MM.1S (cell line): ENCODE results near the gene PTGDS.

Experiments
- CTCF ChIP-seq: fragments of 300-600 bp; sonication (generic); IDR thresholded peaks from 2 replicates; pipeline ENCODE4 v1.5.1; 2016; ENCODE audit warnings: antibody characterized with exemption, low read length, mixed read lengths
- EZH2 ChIP-seq: fragments of 300-600 bp; sonication (generic); optimal IDR thresholded peaks from 2 replicates; pipeline ENCODE3; 2017; ENCODE audit warnings: low read depth, mild to moderate bottlenecking, antibody characterized with exemption, low read length, mixed read lengths
- EZH2phosphoT487 ChIP-seq: fragments of 300-600 bp; sonication (generic); IDR thresholded peaks from 2 replicates; pipeline ENCODE4 v1.6.1; 2018; ENCODE audit warnings: antibody characterized with exemption, low read length

- TF ChIP-seq CTCF (no peak), EZH2 (no peak), EZH2phosphoT487 (no peak)
These were observed 18.5 kb downstream of the PTGDS start for GRCh38 chr9:136995772-136996311.
